Thymus (tissue), 11 donors: ENCODE measurements around the gene HIPK1. TPM values are rescaled to one million over a fixed set of nuclear protein-coding genes. Genes with fewer than 3 reads are reported as not detected.
"Not testable (repeated sequence)": the region's sequence is repeated elsewhere in the genome, so short reads cannot be mapped to it uniquely, and the experiment has no call there.

Source experiments
- DNase-seq, 9 donors: peaks; one replicate each; pipeline ENCODE4 v3.0.0-alpha.2; 2013; ENCODE audit warnings: low spot score in 9 of 9, low read depth in 6 of 9, missing footprints in 1 of 9
- H3K27ac ChIP-seq, 2 donors: one replicate each; pipeline ENCODE4 v1.5.1; 2013; ENCODE audit warnings: control low read depth in 1 of 2, low read depth in 1 of 2, low read length in 1 of 2, mild to moderate bottlenecking in 1 of 2, moderate library complexity in 1 of 2
- H3K27me3 ChIP-seq, 2 donors: one replicate each; pipeline ENCODE4 v1.5.1; 2013; ENCODE audit warnings: low read length in 1 of 2; ENCODE audit not compliant: control insufficient read depth in 2 of 2, insufficient read depth in 1 of 2
- H3K36me3 ChIP-seq, 2 donors: one replicate each; pipeline ENCODE4 v1.5.1; 2013; ENCODE audit warnings: low read length in 1 of 2, mild to moderate bottlenecking in 1 of 2, moderate library complexity in 1 of 2; ENCODE audit not compliant: control insufficient read depth in 2 of 2, insufficient read depth in 2 of 2
- H3K4me1 ChIP-seq, 2 donors: one replicate each; pipeline ENCODE4 v1.5.1; 2013; ENCODE audit warnings: low read length in 2 of 2; ENCODE audit not compliant: control insufficient read depth in 2 of 2, insufficient read depth in 2 of 2
- H3K4me3 ChIP-seq, 2 donors: one replicate each; pipeline ENCODE4 v1.5.1; 2013; ENCODE audit warnings: low read length in 2 of 2, control low read depth in 1 of 2, mild to moderate bottlenecking in 1 of 2
- H3K9me3 ChIP-seq, 2 donors: one replicate each; pipeline ENCODE4 v1.5.1; 2013; ENCODE audit warnings: low read length in 1 of 2, mild to moderate bottlenecking in 1 of 2; ENCODE audit not compliant: control insufficient read depth in 2 of 2, insufficient read depth in 1 of 2
- WGBS: extraction: QIAGEN DNeasy Blood & Tissue Kit; methylation state at CpG from one replicate; pipeline ENCODE4 v1.1.7; 2013; 5-methylcytosine and 5-hydroxymethylcytosine counted together
- polyA plus RNA-seq: library from polyadenylated mRNA; stranded (reverse); fragments of 200-250 nt; gene quantifications from one replicate; pipeline ENCODE4 v1.2.3, GENCODE V29; 2013
- total RNA-seq: library from RNA; stranded (reverse); fragments of 120-200 nt; gene quantifications from one replicate; pipeline ENCODE4 v1.2.4, GENCODE V29; 2013
- donor health status: healthy.

Gene HIPK1
- total and polyA plus RNA-seq, 2 donors, result 30.1 to 40.6 TPM

GRCh38 chr1:113946678-113947387 is 17.7 kb downstream of the HIPK1 start:
- peaks cover 29 to 42% of the 10 kb centered on the region in 2 donors for H3K4me1 ChIP-seq
- DNase-seq, result peak in 1 of 9 donors; percentile 38

GRCh38 chr1:113947388-113948107 is 18.4 kb downstream of the HIPK1 start:
- peak in 2 of 9 donors; percentile 43 to 60 for DNase-seq
- peak overlapping the region; percentile 23 to 29 for H3K4me3 ChIP-seq

More at GRCh38 chr1:113946678-113947387, 17.7 kb downstream of the HIPK1 start:
- Histone ChIP-seq H3K27me3 (no peaks in the 10 kb centered on the region), H3K4me3 (peak overlapping the region; percentile 23 to 29), H3K9me3 (no peaks in the 10 kb centered on the region), H3K36me3 (peaks cover 0 to 35% of the 10 kb centered on the region in 2 donors), H3K27ac (peak overlapping the region; percentile 75 to 88)
- WGBS, result 42% methylated on average over 3 of the region's 3 CpGs

GRCh38 chr1:113948151-113948550 is 19.0 kb downstream of the HIPK1 start:
- not testable (repeated sequence) for DNase-seq, H3K9me3 ChIP-seq, H3K27me3 ChIP-seq
- 87% methylated on average over 4 of the region's 4 CpGs for WGBS
- Histone ChIP-seq H3K4me1 (peaks cover 27 to 39% of the 10 kb centered on the region in 2 donors), H3K27ac (peak overlapping the region; percentile 26 to 88), H3K36me3 (peaks cover 0 to 29% of the 10 kb centered on the region in 2 donors), H3K4me3 (peak overlapping the region in 1 of 2 donors; percentile 23)

More at GRCh38 chr1:113947388-113948107, 18.4 kb downstream of the HIPK1 start:
- Histone ChIP-seq H3K4me1 (peaks cover 27 to 39% of the 10 kb centered on the region in 2 donors), H3K9me3 (no peaks in the 10 kb centered on the region), H3K36me3 (peaks cover 0 to 31% of the 10 kb centered on the region in 2 donors), H3K27ac (peak overlapping the region; percentile 75 to 88), H3K27me3 (no peaks in the 10 kb centered on the region)
- WGBS, result 19% methylated on average over 3 of the region's 3 CpGs

- peak overlapping the region in 1 of 2 donors; percentile 88 for H3K27ac ChIP-seq
- no peak overlapping the region for H3K4me3 ChIP-seq
- peaks cover 5 to 25% of the 10 kb centered on the region in 2 donors for H3K36me3 ChIP-seq
- WGBS, result 98% methylated on average over 5 of the region's 5 CpGs
- H3K4me1 ChIP-seq, result peaks cover 25 to 39% of the 10 kb centered on the region in 2 donors
- no peaks in the 10 kb centered on the region for H3K9me3 ChIP-seq
- no peaks in the 10 kb centered on the region for H3K27me3 ChIP-seq
- peak in 1 of 9 donors; percentile 41 for DNase-seq
Measured at GRCh38 chr1:113949007-113949406, 19.9 kb downstream of the HIPK1 start.

GRCh38 chr1:113950908-113951307 is 21.8 kb downstream of the HIPK1 start:
- DNase-seq, result no peak
- H3K36me3 ChIP-seq, result peaks cover 5 to 28% of the 10 kb centered on the region in 2 donors
- H3K27me3 ChIP-seq, result no peaks in the 10 kb centered on the region
- no peak overlapping the region for H3K4me3 ChIP-seq
- peaks cover 25 to 29% of the 10 kb centered on the region in 2 donors for H3K4me1 ChIP-seq
- WGBS, result 100% methylated on average over 1 of the region's 1 CpG
- H3K27ac ChIP-seq, result no peak overlapping the region
- H3K9me3 ChIP-seq, result no peaks in the 10 kb centered on the region

- Histone ChIP-seq H3K36me3 (peaks cover 5 to 34% of the 10 kb centered on the region in 2 donors), H3K27me3 (no peaks in the 10 kb centered on the region), H3K9me3 (no peaks in the 10 kb centered on the region), H3K4me1 (peaks cover 23 to 25% of the 10 kb centered on the region in 2 donors), H3K27ac (no peak overlapping the region), H3K4me3 (no peak overlapping the region)
- DNase-seq, result no peak
- WGBS, result 99% methylated on average over 2 of the region's 2 CpGs
Measured at GRCh38 chr1:113951719-113952118, 22.6 kb downstream of the HIPK1 start.

GRCh38 chr1:113957984-113958383 is 28.9 kb downstream of the HIPK1 start:
- Histone ChIP-seq H3K4me3 (no peak overlapping the region), H3K27me3 (no peaks in the 10 kb centered on the region), H3K4me1 (no peaks in the 10 kb centered on the region), H3K27ac (no peak overlapping the region), H3K36me3 (peaks cover 22 to 68% of the 10 kb centered on the region in 2 donors), H3K9me3 (no peaks in the 10 kb centered on the region)
- WGBS, result 94% methylated on average over 1 of the region's 1 CpG
- DNase-seq, result no peak

GRCh38 chr1:113958691-113959090 is 29.6 kb downstream of the HIPK1 start:
- Histone ChIP-seq H3K4me1 (peaks cover 3 to 4% of the 10 kb centered on the region in 2 donors), H3K27me3 (no peaks in the 10 kb centered on the region)

More at GRCh38 chr1:113958691-113959090, 29.6 kb downstream of the HIPK1 start:
- no peak for DNase-seq
- peaks cover 27 to 74% of the 10 kb centered on the region in 2 donors for H3K36me3 ChIP-seq
- WGBS, result 100% methylated on average over 1 of the region's 1 CpG
- H3K9me3 ChIP-seq, result no peaks in the 10 kb centered on the region
- H3K27ac ChIP-seq, result no peak overlapping the region
- no peak overlapping the region for H3K4me3 ChIP-seq
